Measurements from ENCODE around the gene CDH4. TPM values are rescaled to one million over a fixed set of nuclear protein-coding genes. Genes with fewer than 3 reads are reported as not detected.
A peak's percentile ranks its signal among the peaks of the same experiment; 100 is the strongest.

The CDH4 gene
- total RNA-seq, 1 donor from 2014 or later = 12.1 TPM

GRCh38 chr20:61666471-61666832 lies 414.4 kb downstream of the CDH4 start:
- FAIRE-seq (no peak), DNase-seq (ENCODE audit: low read depth) (no peak)
- no peak for TF ChIP-seq CTCF (IDR thresholded peaks at IDR 0.05; ENCODE audit: insufficient read depth, low read length, severe bottlenecking)
- Histone ChIP-seq H3K27me3 (ENCODE audit: control insufficient read depth, insufficient read depth, low read length) (no peaks in the 10 kb centered on the region), H3K4me3 (ENCODE audit: low read depth, low read length) (no peak overlapping the region), H3K36me3 (ENCODE audit: control insufficient read depth, insufficient read depth, low read length) (no peaks in the 10 kb centered on the region)

GRCh38 chr20:61667056-61667792 lies 415.2 kb downstream of the CDH4 start:
- no peak for TF ChIP-seq CTCF (IDR thresholded peaks at IDR 0.05; ENCODE audit: insufficient read depth, low read length, severe bottlenecking)
- no peaks in the 10 kb centered on the region for H3K36me3 ChIP-seq (ENCODE audit: control insufficient read depth, insufficient read depth, low read length)
- FAIRE-seq (no peak), DNase-seq (ENCODE audit: low read depth) (no peak)
- H3K27me3 ChIP-seq (ENCODE audit: control insufficient read depth, insufficient read depth, low read length) = no peaks in the 10 kb centered on the region
- H3K4me3 ChIP-seq (ENCODE audit: low read depth, low read length) = no peak overlapping the region

- FAIRE-seq (no peak), DNase-seq (ENCODE audit: low read depth) (peak; percentile 5)
- no peaks in the 10 kb centered on the region for H3K36me3 ChIP-seq (ENCODE audit: control insufficient read depth, insufficient read depth, low read length)
- TF ChIP-seq CTCF (IDR thresholded peaks at IDR 0.05; ENCODE audit: insufficient read depth, low read length, severe bottlenecking) = no peak
- no peaks in the 10 kb centered on the region for H3K27me3 ChIP-seq (ENCODE audit: control insufficient read depth, insufficient read depth, low read length)
- H3K4me3 ChIP-seq (ENCODE audit: low read depth, low read length) = no peak overlapping the region
Measured at GRCh38 chr20:61668065-61668650, 416.1 kb downstream of the CDH4 start.

GRCh38 chr20:61668771-61669503 lies 416.9 kb downstream of the CDH4 start:
- no peak for TF ChIP-seq CTCF (IDR thresholded peaks at IDR 0.05; ENCODE audit: insufficient read depth, low read length, severe bottlenecking)
- FAIRE-seq (no peak), DNase-seq (ENCODE audit: low read depth) (no peak)
- Histone ChIP-seq H3K4me3 (ENCODE audit: low read depth, low read length) (no peak overlapping the region), H3K27me3 (ENCODE audit: control insufficient read depth, insufficient read depth, low read length) (no peaks in the 10 kb centered on the region), H3K36me3 (ENCODE audit: control insufficient read depth, insufficient read depth, low read length) (no peaks in the 10 kb centered on the region)

- H3K36me3 ChIP-seq (ENCODE audit: control insufficient read depth, insufficient read depth, low read length) = no peaks in the 10 kb centered on the region
- DNase-seq (ENCODE audit: low read depth) (no peak), FAIRE-seq (no peak)
- TF ChIP-seq CTCF (IDR thresholded peaks at IDR 0.05; ENCODE audit: insufficient read depth, low read length, severe bottlenecking) = no peak
- H3K27me3 ChIP-seq (ENCODE audit: control insufficient read depth, insufficient read depth, low read length) = no peaks in the 10 kb centered on the region
- H3K4me3 ChIP-seq (ENCODE audit: low read depth, low read length) = no peak overlapping the region
Measured at GRCh38 chr20:61670274-61670673, 418.2 kb downstream of the CDH4 start.
